AG09319 (cell line): ENCODE results near the gene ARID1B.

ENCODE experiments used
- DNase-seq: peaks from one replicate; pipeline ENCODE4 v3.0.0-alpha.2; 2010; ENCODE audit warnings: low read depth; ENCODE audit errors: extremely low read depth
- CTCF ChIP-seq: IDR thresholded peaks from 2 replicates; pipeline ENCODE4 v1.5.1; 2011; ENCODE audit warnings: low read depth, mild to moderate bottlenecking, inconsistent platforms, low read length, moderate library complexity

ARID1B gene

GRCh38 chr6:157055863-157056262 lies 278.7 kb downstream of the ARID1B start:
- TF ChIP-seq CTCF: no peak
- no peak for DNase-seq

GRCh38 chr6:157056275-157056674 lies 279.1 kb downstream of the ARID1B start:
- DNase-seq: no peak
- no peak for TF ChIP-seq CTCF

GRCh38 chr6:157058574-157058973 lies 281.4 kb downstream of the ARID1B start:
- DNase-seq: no peak

GRCh38 chr6:157059781-157060180 lies 282.6 kb downstream of the ARID1B start:
- TF ChIP-seq CTCF: no peak
- DNase-seq: no peak

More at GRCh38 chr6:157058574-157058973, 281.4 kb downstream of the ARID1B start:
- TF ChIP-seq CTCF: no peak

GRCh38 chr6:157060440-157060952 lies 283.3 kb downstream of the ARID1B start:
- DNase-seq: no peak
- no peak for TF ChIP-seq CTCF

GRCh38 chr6:157061770-157062594 lies 284.8 kb downstream of the ARID1B start:
- no peak for DNase-seq

More at GRCh38 chr6:157061770-157062594, 284.8 kb downstream of the ARID1B start:
- TF ChIP-seq CTCF: no peak
